HepG2 (cell line): Measurements from ENCODE around the gene DDN. TPM values are rescaled to one million over a fixed set of nuclear protein-coding genes. Genes with fewer than 3 reads are reported as not detected.
A peak's percentile ranks its signal among the peaks of the same experiment; 100 is the strongest.

Source experiments
- CEBPB ChIP-seq: IDR thresholded peaks from 2 replicates; pipeline ENCODE4 v1.6.1; 2011; ENCODE audit warnings: low read depth, low read length, improper control_type of control experiment, borderline replicate concordance
- FUBP1 ChIP-seq: sonication (generic); formaldehyde crosslinking; IDR thresholded peaks from 2 replicates; pipeline ENCODE4 v1.5.1; 2020; ENCODE audit warnings: missing genetic modification reagents, mild to moderate bottlenecking, borderline replicate concordance
- HNRNPL ChIP-seq: fragments of 200-400 bp; formaldehyde crosslinking; IDR thresholded peaks from 2 replicates; pipeline ENCODE4 v1.6.1; 2017; ENCODE audit warnings: mild to moderate bottlenecking, low read depth, low read length
- KDM3A ChIP-seq: IDR thresholded peaks from 2 replicates; pipeline ENCODE4 v1.6.1; 2018; ENCODE audit warnings: low read depth, missing compliant biosample characterization
- NONO ChIP-seq, 2 experiments: fragments of 450-650 bp in 1 of 2; sonication (generic) in 1 of 2; formaldehyde crosslinking in 1 of 2; IDR thresholded peaks in 1 of 2; conservative IDR thresholded peaks in 1 of 2; 2 replicates each; pipeline versions ENCODE4 v1.6.1 to v1.8.0; 2017 to 2022; ENCODE audit warnings: mild to moderate bottlenecking in 1 of 2, missing genetic modification reagents in 1 of 2, moderate library complexity in 1 of 2
- PAXIP1 ChIP-seq: sonication (generic); formaldehyde crosslinking; conservative IDR thresholded peaks from 2 replicates; pipeline ENCODE4 v1.4.0; 2020; ENCODE audit warnings: mild to moderate bottlenecking, missing genetic modification reagents, moderate library complexity
- TARDBP ChIP-seq: sonication (generic); formaldehyde crosslinking; IDR thresholded peaks from 2 replicates; pipeline ENCODE4 v1.8.0; 2022; ENCODE audit warnings: mild to moderate bottlenecking, missing genetic modification reagents
- TFAP4 ChIP-seq: sonication (generic); IDR thresholded peaks from 2 replicates; pipeline ENCODE4 v1.6.1; 2016; ENCODE audit warnings: low read depth, borderline replicate concordance
- TOE1 ChIP-seq: sonication (generic); formaldehyde crosslinking; IDR thresholded peaks from 2 replicates; pipeline ENCODE4 v1.4.0; 2020; ENCODE audit warnings: mild to moderate bottlenecking, missing genetic modification reagents
- U2AF1 ChIP-seq: fragments of 200-400 bp; formaldehyde crosslinking; optimal IDR thresholded peaks from 2 replicates; pipeline ENCODE3; 2017; ENCODE audit warnings: mild to moderate bottlenecking, low read depth, low read length
- ZBTB34 ChIP-seq: sonication (generic); formaldehyde crosslinking; IDR thresholded peaks from 2 replicates; pipeline ENCODE4 v1.8.0; 2022; ENCODE audit warnings: mild to moderate bottlenecking, missing genetic modification reagents
- ZNF556 ChIP-seq: sonication (generic); formaldehyde crosslinking; IDR thresholded peaks from 2 replicates; pipeline ENCODE4 v1.4.0; 2020; ENCODE audit warnings: mild to moderate bottlenecking, missing genetic modification reagents, borderline replicate concordance
- ZNF770 ChIP-seq: sonication (generic); formaldehyde crosslinking; IDR thresholded peaks from 2 replicates; pipeline ENCODE4 v1.5.0; 2020; ENCODE audit warnings: mild to moderate bottlenecking, missing genetic modification reagents
- ZNF772 ChIP-seq: sonication (generic); formaldehyde crosslinking; IDR thresholded peaks from 2 replicates; pipeline ENCODE4 v1.5.0; 2020; ENCODE audit warnings: mild to moderate bottlenecking, missing genetic modification reagents
- ZSCAN5A ChIP-seq: sonication (generic); formaldehyde crosslinking; IDR thresholded peaks from 2 replicates; pipeline ENCODE4 v1.8.0; 2022; ENCODE audit warnings: mild to moderate bottlenecking, missing genetic modification reagents, borderline replicate concordance
- polyA plus RNA-seq, 8 experiments: library from polyadenylated mRNA; depleted of rRNA in 3 of 8; stranded (reverse) in 7 of 8; unstranded in 1 of 8; fragments of >200 nt; fragmentation: Illumina TruSeq in 4 of 8; extraction: Trizol in 4 of 8; gene quantifications; 2 replicates each; pipeline versions ENCODE4 v1.2.1 to v1.2.3, GENCODE V29; 2011 to 2016; ENCODE audit warnings: low read depth in 4 of 8, missing spikeins in 1 of 8, mixed read lengths in 1 of 8; ENCODE audit not compliant: insufficient read depth in 1 of 8
- total RNA-seq, 5 experiments: library from RNA; depleted of rRNA; stranded (reverse); fragments of >200 nt; fragmentation: Illumina TruSeq; extraction: Trizol; gene quantifications; 2 replicates each; pipeline ENCODE4 v1.2.3, GENCODE V29; 2016; ENCODE audit warnings: low read depth in 1 of 5

DDN gene
- total and polyA plus RNA-seq, 2 of the 13 experiments (the other 11 are each of a cell fraction or from before 2014, with no cell fraction given): 0.24 to 0.53 TPM

- TF ChIP-seq FUBP1 (CRISPR knock-in tag) (no peak), ZNF770 (CRISPR knock-in tag) (no peak), ZSCAN5A (CRISPR knock-in tag) (no peak), ZNF556 (CRISPR knock-in tag) (peak; percentile 52; the same call in 1 of the 2 replicates), U2AF1 (peak; percentile 95), TARDBP (CRISPR knock-in tag) (no peak), HNRNPL (no peak), TFAP4 (0 out of 2 replicates have a peak, but pooled peaks have one; percentile 12), ZBTB34 (CRISPR knock-in tag) (no peak), NONO (IDR thresholded peaks at IDR 0.05) (no peak), NONO (CRISPR knock-in tag; conservative IDR thresholded peaks at IDR 0.05) (peak; percentile 88), CEBPB (no peak), KDM3A (CRISPR knock-in tag) (peak; percentile 38; the same call in 1 of the 2 replicates), TOE1 (CRISPR knock-in tag) (peak; percentile 16; the same call in 1 of the 2 replicates), ZNF772 (CRISPR knock-in tag) (peak; percentile 53), PAXIP1 (CRISPR knock-in tag) (peak; percentile 24; the same call in 1 of the 2 replicates)
Observed at GRCh38 chr12:49018261-49019119, 19.3 kb upstream of the DDN start, which contains the start of gene PRKAG1 (continued).
